Measurements from ENCODE around the gene NBPF20.
"Not testable (repeated sequence)": the region's sequence is repeated elsewhere in the genome, so short reads cannot be mapped to it uniquely, and the experiment has no call there.

NBPF20 gene, protein sequence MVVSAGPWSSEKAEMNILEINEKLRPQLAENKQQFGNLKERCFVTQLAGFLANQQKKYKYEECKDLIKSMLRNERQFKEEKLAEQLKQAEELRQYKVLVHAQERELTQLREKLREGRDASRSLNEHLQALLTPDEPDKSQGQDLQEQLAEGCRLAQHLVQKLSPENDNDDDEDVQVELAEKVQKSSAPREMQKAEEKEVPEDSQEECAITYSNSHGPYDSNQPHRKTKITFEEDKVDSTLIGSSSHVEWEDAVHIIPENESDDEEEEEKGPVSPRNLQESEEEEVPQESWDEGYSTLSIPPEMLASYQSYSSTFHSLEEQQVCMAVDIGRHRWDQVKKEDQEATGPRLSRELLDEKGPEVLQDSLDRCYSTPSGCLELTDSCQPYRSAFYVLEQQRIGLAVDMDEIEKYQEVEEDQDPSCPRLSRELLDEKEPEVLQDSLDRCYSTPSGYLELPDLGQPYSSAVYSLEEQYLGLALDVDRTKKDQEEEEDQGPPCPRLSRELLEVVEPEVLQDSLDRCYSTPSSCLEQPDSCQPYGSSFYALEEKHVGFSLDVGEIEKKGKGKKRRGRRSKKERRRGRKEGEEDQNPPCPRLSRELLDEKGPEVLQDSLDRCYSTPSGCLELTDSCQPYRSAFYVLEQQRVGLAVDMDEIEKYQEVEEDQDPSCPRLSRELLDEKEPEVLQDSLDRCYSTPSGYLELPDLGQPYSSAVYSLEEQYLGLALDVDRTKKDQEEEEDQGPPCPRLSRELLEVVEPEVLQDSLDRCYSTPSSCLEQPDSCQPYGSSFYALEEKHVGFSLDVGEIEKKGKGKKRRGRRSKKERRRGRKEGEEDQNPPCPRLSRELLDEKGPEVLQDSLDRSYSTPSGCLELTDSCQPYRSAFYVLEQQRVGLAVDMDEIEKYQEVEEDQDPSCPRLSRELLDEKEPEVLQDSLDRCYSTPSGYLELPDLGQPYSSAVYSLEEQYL (N-terminal part only)

DNA sequence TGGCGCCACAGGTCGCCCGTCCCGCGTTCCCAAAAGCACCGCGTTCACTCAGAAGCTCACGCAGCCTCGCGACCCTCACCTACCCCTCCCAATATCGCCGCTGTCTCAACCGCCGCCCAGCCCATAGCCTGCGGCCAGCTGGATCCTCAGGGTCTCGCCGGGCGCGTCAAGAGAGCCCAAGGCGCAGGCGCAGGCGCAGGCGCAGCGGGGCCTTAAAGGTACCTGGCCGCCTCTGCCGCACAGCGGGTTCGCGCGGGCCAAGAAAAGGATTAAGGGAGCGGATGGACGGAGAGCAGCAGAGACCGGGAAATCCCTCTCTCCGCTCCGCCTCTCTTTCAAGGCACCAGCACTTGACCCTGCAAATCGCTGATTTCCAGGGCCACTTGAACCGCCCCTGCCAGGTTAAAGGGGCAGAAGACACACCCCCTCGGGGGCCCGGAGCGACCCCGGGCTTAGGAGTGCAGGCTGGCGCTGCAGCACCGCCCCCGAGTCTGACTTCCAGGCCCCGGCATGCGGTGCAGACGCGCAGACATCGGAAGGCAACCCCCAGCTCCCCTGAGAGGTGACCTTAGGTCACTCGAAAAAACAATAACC, at the start of gene NBPF20:
Gene NBPF20 (minus strand): TSS at position 168 of the 594 bp plus-strand sequence. CDS start 20,331 bp downstream, outside the sequence.
- peak within 1 kb of the TSS; percentile 62 for H3K4me3 ChIP-seq (ENCODE audit: low read length)
- no peak for DNase-seq (ENCODE audit: low read depth)
- TF ChIP-seq, protein P1, sequence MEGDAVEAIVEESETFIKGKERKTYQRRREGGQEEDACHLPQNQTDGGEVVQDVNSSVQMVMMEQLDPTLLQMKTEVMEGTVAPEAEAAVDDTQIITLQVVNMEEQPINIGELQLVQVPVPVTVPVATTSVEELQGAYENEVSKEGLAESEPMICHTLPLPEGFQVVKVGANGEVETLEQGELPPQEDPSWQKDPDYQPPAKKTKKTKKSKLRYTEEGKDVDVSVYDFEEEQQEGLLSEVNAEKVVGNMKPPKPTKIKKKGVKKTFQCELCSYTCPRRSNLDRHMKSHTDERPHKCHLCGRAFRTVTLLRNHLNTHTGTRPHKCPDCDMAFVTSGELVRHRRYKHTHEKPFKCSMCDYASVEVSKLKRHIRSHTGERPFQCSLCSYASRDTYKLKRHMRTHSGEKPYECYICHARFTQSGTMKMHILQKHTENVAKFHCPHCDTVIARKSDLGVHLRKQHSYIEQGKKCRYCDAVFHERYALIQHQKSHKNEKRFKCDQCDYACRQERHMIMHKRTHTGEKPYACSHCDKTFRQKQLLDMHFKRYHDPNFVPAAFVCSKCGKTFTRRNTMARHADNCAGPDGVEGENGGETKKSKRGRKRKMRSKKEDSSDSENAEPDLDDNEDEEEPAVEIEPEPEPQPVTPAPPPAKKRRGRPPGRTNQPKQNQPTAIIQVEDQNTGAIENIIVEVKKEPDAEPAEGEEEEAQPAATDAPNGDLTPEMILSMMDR (conservative IDR thresholded peaks at IDR 0.05; ENCODE audit: low read depth, low read length) = no peak

DNA sequence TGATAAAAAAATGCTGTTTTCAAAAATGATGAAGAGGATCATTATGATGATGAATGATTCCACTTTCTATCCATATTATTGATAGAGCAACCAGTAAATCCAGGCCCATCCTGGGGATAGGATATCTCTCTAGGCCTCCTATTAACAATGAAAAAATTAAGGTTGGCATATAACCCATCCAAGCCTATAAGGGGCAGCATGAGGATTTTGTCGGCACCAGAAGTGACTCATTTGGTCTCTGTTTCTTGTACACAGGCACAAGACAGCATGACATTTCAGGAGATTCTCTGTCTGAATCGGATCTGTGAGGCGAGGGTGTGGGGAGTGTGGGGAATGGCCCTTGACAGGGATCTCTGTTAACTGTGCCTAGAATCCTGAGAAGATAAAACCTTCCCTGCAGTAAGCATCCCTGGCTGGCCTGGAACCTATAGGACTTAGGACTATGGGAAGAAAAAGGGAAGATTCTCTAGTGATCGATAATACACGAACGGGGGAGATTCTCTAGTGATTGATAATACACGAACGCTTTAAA, 49.5 kb upstream of the NBPF20 start:
- not testable (repeated sequence) for H3K4me3 ChIP-seq (ENCODE audit: low read length); DNase-seq (ENCODE audit: low read depth)

DNA sequence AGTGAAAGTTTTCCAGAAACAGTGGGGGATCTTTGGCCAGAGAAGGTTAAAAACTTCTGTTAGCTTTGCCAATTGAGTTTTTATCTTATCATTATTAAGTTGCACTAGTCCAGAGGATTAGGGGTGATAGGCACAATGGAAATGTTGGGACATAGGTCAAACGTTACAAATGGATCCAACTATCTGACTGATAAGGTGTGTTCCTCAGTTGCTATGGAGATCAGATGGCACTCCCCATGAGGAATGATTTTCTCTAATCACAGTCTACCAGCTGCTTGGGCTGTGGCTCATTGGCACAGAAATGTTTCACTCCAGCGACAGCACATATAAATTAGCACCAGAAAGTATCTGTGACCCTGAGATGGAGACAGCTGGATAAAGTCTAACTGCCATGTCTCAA, 47.3 kb upstream of the NBPF20 start:
- DNase-seq (ENCODE audit: low read depth); H3K4me3 ChIP-seq (ENCODE audit: low read length): not testable (repeated sequence)

DNA sequence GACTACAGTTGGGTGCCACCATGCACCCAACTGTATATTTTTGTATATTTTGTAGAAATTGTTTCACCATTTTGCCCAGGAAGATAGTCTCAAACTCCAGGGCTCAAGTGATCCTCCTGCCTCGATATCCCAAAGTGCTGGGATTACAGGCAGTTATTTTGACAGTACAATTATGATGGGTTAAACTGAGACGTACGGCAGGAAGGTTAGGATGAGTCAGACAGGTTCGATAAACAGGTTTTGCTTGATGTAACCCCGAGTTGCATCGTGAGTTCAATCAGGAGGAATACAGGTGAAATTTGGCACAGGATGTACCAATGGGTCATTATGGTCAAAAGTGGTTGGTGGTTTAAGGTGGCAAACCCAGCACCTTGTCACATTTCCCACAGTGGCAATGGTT, 46.0 kb upstream of the NBPF20 start:
- DNase-seq (ENCODE audit: low read depth) = not testable (repeated sequence)

DNA sequence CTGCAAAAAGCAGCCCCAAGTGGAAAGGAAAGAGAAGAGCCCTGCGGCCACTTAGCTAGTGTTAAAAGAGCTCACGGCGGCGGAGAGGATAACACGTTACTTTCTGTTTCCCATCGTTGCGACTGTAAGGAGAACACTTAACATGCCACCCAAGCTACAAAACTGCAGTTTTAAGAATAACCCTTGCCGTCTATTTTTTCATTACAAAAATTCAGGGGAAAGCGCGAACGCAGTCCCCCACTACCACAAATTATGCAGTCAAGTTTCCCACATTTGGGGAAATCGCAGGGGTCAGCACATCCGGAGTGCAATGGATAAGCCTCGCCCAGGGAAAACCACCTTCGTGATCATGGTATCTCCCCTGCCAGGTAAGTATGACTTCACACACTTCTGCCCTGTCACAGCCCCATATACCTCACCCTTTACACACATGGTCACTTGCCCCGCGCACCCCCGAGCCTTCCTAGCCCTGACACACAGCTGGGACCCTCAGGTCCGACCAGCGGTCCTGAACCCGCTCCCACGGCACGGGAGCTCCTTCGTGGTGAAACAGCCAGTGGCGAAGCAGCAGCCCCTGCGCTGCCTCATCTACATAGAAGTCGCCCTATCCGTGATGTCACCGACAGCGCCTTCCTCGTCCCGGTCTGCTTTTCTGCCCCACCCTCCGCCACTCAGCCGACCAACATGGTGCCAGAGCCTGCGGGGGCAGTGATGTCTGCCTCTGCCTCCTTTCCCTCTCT, 40.2 kb upstream of the NBPF20 start:
- peak overlapping the region; percentile 44 for H3K4me3 ChIP-seq (ENCODE audit: low read length)
- peak; percentile 83 for DNase-seq (ENCODE audit: low read depth)

More for the DNA sequence above, 46.0 kb upstream of the NBPF20 start:
- H3K4me3 ChIP-seq (ENCODE audit: low read length) = not testable (repeated sequence)

DNA sequence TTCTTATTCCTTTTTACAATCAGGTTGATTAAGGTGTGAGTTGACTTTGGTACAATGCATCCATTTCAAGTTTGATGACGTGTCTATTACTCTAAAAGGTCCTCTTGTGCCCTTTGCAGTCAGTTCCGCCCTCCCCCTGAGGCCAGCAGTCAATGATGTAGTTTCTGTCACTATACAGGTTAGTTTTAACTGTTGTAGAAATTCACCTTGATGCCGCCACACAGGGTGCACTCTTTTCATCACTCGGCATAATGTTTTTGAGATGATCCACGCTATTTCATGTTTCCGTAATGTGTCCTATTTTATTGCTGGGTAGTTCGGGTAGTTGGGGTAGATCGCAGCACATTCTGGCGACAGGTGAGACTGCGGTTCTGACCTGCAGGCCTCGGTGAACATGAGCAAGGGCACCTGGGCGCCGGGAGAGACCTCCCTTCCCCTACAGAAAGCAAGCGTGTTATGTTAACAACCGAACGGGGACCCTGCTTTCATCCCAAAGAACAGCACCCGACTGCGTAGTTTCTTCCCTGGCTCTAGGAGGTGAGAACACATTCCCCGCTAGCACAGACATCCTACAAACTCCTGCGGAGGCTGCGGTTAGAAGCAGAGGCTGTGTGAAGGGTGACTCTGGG, 39.4 kb upstream of the NBPF20 start:
- H3K4me3 ChIP-seq (ENCODE audit: low read length) = peak overlapping the region; percentile 44
- not testable (repeated sequence) for DNase-seq (ENCODE audit: low read depth)

DNA sequence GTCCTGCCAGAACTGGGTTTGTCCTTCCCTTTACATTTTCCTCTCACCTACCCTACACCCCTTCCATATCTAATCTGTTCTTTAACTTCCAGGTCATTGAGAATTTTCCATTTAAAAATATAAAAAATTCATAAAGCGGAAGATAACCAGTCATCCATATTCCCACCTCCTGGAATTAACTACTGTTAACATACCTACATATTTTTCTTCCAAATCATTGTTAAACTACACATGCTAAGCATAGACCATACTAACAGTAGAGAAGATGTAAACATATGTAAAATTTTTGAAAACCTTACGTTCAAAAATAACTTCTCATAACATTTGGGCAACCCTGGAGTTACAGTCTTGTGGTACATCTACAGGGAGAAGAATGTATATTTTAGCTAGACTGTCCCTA, 38.6 kb upstream of the NBPF20 start:
- H3K4me3 ChIP-seq (ENCODE audit: low read length) = not testable (repeated sequence)

DNA sequence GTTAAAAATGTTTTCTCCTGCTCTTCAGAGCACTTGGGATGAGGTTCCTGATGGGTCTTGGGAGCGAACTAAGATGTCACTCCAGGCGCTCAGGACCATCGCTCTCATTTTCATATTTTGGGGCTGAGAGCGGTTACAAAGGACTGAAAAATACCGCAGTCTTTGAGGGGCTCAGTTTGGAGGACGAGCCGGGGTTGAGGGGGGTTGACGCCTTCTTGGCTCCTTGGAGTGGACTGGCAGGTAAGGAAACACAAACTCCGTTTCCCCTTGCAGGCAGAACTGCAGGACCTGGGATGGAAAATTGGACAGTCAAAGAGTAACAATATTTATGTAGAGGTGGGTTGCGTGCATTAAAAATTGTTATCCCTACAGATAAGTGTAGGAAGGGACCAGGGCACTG, 35.3 kb upstream of the NBPF20 start:
- DNase-seq (ENCODE audit: low read depth); H3K4me3 ChIP-seq (ENCODE audit: low read length): not testable (repeated sequence)

More for the DNA sequence above, 38.6 kb upstream of the NBPF20 start:
- not testable (repeated sequence) for DNase-seq (ENCODE audit: low read depth)

DNA sequence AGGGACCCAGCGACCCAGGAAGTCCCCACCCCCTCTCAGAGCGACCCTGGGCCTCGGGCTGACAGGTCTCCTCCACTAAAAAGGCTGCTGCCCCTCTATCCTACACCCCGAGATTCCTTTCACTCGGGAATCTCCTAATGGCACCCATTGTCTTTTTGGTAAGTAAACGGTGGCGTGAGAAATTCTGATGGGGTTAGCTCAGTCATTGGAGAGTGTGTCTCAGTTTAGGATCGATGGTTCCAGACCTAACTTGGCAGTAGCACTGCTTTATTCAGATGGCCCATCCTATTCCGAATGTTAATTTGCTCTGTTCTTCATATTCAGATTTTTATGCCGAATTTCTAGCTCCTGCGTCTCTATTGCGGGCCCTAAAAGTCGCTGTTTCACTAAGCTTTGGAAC, 34.6 kb upstream of the NBPF20 start:
- not testable (repeated sequence) for DNase-seq (ENCODE audit: low read depth)
- peak overlapping the region; percentile 19 for H3K4me3 ChIP-seq (ENCODE audit: low read length)

DNA sequence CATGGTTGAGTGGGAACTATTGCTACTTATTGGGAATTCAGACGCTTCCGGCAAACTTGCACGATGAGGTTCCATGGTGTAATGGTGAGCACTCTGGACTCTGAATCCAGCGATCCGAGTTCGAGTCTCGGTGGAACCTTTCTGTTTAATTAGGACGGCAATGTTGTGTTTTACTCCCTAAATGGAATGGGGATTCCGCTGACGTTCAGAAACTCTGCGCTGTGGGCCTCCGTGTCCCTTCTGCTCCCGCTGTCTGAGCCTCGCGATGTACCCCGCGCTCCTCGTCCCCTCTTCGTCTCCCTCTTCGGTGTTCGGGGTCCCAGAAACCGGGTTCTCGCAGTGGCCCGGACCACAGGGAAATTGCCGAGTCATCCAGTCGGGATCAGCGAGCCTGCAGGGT, 34.2 kb upstream of the NBPF20 start:
- H3K4me3 ChIP-seq (ENCODE audit: low read length); DNase-seq (ENCODE audit: low read depth): not testable (repeated sequence)

DNA sequence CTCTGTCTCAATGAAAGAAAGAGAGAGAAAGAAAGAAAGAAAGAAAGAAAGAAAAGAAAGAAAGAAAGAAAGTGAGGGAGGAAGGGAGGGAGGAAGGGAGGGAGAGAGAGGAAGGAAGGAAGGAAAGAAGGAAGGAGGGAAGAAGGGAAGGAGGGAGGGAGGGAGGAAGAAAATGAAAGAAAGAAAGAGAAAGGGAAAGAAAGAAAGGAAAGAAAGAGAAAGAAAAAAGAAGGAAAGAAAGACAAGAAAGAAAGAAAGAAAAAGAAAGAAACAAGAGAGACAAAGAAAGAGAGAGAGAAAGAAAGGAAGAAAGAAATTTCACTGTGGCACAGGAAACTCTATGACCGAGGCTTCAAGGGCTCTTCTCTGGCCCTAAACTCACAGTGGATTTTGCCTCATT, 33.7 kb upstream of the NBPF20 start:
- H3K4me3 ChIP-seq (ENCODE audit: low read length); DNase-seq (ENCODE audit: low read depth): not testable (repeated sequence)

DNA sequence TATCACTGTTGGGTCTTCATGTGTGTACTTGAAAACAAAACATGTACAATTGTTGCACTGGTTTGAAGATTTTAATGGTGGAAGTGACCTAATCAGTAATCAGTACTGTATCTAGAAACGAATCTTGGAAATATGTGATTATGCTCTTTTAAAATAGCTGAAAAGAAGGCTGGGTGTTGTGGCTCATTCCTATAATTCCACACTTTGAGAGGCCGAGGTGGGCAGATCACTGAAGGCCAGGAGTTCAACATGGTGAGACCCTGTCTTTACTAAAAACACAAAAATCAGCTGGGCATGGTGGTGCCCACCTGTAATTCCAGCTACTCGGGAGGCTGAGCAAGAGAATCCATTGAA, 29.4 kb upstream of the NBPF20 start:
- H3K4me3 ChIP-seq (ENCODE audit: low read length); DNase-seq (ENCODE audit: low read depth): not testable (repeated sequence)

DNA sequence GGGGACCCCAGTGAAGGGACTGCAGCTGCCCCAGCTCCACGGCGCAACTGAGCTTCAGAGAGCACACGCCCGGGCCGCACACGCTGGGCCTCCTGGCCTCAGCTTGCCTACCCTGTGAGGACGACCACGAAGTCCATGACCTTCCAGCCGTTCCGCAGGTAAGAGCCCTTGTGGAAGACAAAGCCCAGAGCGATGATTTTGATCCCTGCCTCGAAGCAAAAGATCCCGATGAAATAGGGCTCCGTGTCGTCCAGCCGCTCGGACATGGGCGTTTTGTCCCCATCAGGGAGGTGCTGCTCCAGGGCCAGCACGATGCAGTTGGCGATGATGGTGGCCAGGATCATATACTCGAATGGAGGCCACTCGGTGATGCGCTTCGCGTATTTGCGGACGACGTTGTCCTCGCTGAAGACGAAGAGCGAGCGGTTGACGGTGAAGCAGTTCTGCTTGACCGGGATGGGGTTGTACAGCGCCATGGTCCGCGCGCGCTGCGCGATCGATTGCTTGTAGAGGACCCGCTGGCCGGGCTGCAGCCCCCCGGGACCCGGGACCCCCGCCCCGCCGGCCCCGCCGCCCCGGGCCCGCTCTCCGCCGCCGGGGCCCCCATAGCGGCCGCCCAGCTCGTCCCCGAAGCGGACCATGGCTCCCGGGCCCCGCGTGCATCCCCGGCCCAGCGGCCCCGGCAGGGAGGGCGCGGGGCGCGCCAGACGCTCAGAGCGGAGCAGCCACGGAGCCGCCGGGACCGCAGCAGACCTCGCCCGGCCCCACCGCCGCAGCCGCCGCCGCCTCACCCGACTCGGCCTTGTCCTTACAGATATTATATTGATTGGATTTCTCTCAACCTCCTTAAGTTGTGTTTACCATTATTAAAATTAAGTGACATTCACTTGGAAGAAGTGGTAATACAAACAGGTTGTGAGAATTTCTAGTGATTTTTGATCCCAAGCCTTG, 28.7 kb upstream of the NBPF20 start:
- H3K4me3 ChIP-seq (ENCODE audit: low read length); DNase-seq (ENCODE audit: low read depth): not testable (repeated sequence)

DNA sequence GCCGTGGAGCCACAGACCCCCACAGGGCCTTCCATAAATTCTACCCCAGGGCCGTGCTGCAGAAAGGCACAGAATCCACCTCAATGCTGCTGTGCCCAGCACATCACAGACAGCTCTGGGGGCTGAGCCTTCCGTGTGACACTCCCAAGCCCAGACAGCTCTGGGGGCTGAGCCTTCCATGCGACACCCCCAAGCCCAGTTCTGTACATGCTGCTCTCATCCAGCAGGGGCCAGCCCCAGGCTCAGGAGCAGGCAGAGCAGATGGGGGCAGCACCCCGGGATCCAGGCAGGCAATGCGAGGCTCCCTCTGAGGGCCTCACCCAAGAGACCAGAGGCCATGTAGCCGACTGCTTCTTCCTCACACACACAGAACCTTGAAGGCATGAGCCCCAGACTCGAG, 27.1 kb upstream of the NBPF20 start:
- H3K4me3 ChIP-seq (ENCODE audit: low read length); DNase-seq (ENCODE audit: low read depth): not testable (repeated sequence)

DNA sequence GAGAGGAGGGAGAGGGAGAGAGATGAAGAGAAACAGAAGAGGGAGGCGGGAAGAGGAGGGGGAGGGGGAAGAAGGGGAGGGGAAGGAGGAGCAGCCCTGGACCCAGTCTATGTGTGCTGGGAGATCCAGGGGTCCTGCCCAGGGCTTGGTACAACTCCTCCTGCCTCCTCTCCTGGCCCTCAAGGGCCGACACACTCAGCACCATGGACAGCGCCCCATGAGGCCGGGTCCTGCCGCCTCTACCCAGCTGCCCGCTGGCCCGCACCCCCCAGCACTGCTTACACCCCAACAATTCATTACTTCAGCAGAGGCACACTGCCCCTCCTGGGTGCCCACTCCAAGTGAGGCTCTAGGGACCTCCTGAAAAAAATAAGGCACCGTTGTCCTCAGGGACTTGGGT, 26.5 kb upstream of the NBPF20 start:
- H3K4me3 ChIP-seq (ENCODE audit: low read length); DNase-seq (ENCODE audit: low read depth): not testable (repeated sequence)

DNA sequence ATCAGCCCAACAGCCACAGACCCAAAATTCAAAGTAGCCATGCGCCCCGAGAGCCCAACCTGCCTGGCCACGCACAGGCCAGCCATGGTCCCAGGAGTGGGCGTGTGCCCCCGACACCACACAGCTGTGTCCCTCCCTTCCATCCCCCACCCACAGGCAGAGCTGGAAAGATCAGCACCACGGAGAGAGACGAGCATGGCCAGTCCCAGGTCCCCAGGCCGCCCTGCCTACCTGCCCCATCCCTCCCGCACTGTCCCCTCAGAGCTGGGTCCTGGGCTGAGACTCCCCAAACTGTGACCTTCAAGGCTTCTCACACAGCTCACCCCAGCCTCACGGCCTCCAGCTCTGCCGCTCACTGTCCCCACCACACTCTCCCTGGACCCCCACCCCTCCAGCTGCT, 19.8 kb upstream of the NBPF20 start:
- H3K4me3 ChIP-seq (ENCODE audit: low read length); DNase-seq (ENCODE audit: low read depth): not testable (repeated sequence)
